NT2/D1 (cell line): ENCODE data around the gene ACVR1B.

Experiments
- SUZ12 ChIP-seq: IDR thresholded peaks from 2 replicates; pipeline ENCODE4 v1.6.1; 2011; ENCODE audit not compliant: insufficient read length, insufficient read depth; ENCODE audit errors: extremely low read depth
- YY1 ChIP-seq: IDR thresholded peaks from 2 replicates; pipeline ENCODE4 v1.6.1; 2011; ENCODE audit not compliant: insufficient read length, insufficient read depth
- ZNF274 ChIP-seq: IDR thresholded peaks from 2 replicates; pipeline ENCODE4 v1.6.1; 2011; ENCODE audit warnings: mild to moderate bottlenecking, low read depth, low read length

GRCh38 chr12:52043386-52044212 lies 92.1 kb downstream of the ACVR1B start:
- TF ChIP-seq ZNF274: no peak
- TF ChIP-seq YY1: no peak
- TF ChIP-seq SUZ12: no peak
